Measurements from ENCODE around the gene RASSF7.
A peak's percentile ranks its signal among the peaks of the same experiment; 100 is the strongest.

Gene RASSF7

GRCh38 chr11:607020-607780 lies 46.4 kb downstream of the RASSF7 start:
- no peak for TF ChIP-seq SPI1 (IDR thresholded peaks at IDR 0.05; ENCODE audit: low read depth, low read length)
- TF ChIP-seq PAX5 (IDR thresholded peaks at IDR 0.05; ENCODE audit: insufficient read depth, low read length, severe bottlenecking), result no peak
- TF ChIP-seq POLR2A (IDR thresholded peaks at IDR 0.05; ENCODE audit: low read depth, low read length), result no peak
- no peak for TF ChIP-seq POU2F2 (IDR thresholded peaks at IDR 0.05; ENCODE audit: low read depth, low read length)
- no peak for TF ChIP-seq TAF1 (IDR thresholded peaks at IDR 0.05; ENCODE audit: low read depth, low read length)
- no peak for TF ChIP-seq POLR2AphosphoS5 (IDR thresholded peaks at IDR 0.05; ENCODE audit: low read depth, low read length)
- DNase-seq (ENCODE audit: insufficient read length, low spot score) (no peak), FAIRE-seq (no peak)

- no peak for FAIRE-seq
- DNase-seq (ENCODE audit: insufficient read length, low spot score), result no peak
- TF ChIP-seq POLR2A (IDR thresholded peaks at IDR 0.05; ENCODE audit: low read depth, low read length) (no peak), TAF1 (IDR thresholded peaks at IDR 0.05; ENCODE audit: low read depth, low read length) (no peak), POU2F2 (IDR thresholded peaks at IDR 0.05; ENCODE audit: low read depth, low read length) (no peak), POLR2AphosphoS5 (IDR thresholded peaks at IDR 0.05; ENCODE audit: low read depth, low read length) (no peak), PAX5 (IDR thresholded peaks at IDR 0.05; ENCODE audit: insufficient read depth, low read length, severe bottlenecking) (no peak), SPI1 (IDR thresholded peaks at IDR 0.05; ENCODE audit: low read depth, low read length) (no peak)
Measured at GRCh38 chr11:607971-608659, 47.3 kb downstream of the RASSF7 start.

DNA sequence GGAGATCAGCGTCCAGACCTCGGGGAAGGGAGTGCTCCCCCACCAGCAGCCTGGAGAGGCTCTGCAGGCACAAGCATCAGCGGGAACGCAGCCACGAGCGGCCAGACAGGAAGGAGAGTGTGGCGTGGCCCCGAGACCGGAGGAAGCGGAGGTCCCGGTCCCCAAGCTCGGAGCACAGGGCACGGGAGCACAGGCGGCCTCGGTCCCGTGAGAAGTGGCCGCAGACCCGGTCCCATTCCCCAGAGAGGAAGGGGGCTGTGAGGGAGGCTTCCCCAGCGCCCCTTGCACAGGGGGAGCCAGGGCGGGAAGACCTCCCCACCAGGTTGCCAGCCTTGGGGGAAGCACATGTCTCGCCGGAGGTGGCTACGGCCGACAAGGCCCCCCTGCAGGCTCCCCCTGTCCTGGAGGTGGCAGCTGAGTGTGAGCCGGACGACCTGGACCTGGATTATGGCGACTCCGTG lies 48.1 kb downstream of the RASSF7 start:
- DNase-seq (ENCODE audit: insufficient read length, low spot score) (no peak), FAIRE-seq (no peak)
- no peak for TF ChIP-seq SPI1 (IDR thresholded peaks at IDR 0.05; ENCODE audit: low read depth, low read length)
- TF ChIP-seq PAX5 (IDR thresholded peaks at IDR 0.05; ENCODE audit: insufficient read depth, low read length, severe bottlenecking), result no peak
- TF ChIP-seq POLR2A (IDR thresholded peaks at IDR 0.05; ENCODE audit: low read depth, low read length), result no peak
- TF ChIP-seq POU2F2 (IDR thresholded peaks at IDR 0.05; ENCODE audit: low read depth, low read length), result no peak
- TF ChIP-seq TAF1 (IDR thresholded peaks at IDR 0.05; ENCODE audit: low read depth, low read length), result no peak
- no peak for TF ChIP-seq POLR2AphosphoS5 (IDR thresholded peaks at IDR 0.05; ENCODE audit: low read depth, low read length)

DNA sequence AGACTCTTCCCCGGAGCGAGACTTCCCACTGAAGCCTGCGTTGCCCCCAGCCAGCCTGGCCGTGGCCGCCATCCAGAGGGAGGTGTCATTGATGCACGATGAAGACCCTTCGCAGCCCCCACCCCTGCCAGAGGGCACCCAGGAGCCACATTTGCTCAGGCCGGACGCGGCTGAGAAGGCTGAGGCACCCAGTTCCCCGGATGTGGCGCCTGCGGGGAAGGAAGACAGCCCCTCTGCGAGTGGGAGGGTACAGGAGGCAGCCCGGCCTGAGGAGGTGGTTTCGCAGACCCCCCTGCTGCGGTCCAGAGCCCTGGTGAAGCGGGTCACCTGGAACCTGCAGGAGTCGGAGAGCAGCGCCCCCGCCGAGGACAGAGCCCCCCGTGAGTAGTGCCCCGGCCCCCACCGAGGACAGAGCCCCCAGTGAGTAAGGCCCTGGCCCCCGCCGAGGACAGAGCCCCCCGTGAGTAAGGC lies 48.6 kb downstream of the RASSF7 start:
- no peak for TF ChIP-seq TAF1 (IDR thresholded peaks at IDR 0.05; ENCODE audit: low read depth, low read length)
- no peak for TF ChIP-seq POLR2AphosphoS5 (IDR thresholded peaks at IDR 0.05; ENCODE audit: low read depth, low read length)
- no peak for TF ChIP-seq POLR2A (IDR thresholded peaks at IDR 0.05; ENCODE audit: low read depth, low read length)
- TF ChIP-seq POU2F2 (IDR thresholded peaks at IDR 0.05; ENCODE audit: low read depth, low read length), result no peak
- TF ChIP-seq SPI1 (IDR thresholded peaks at IDR 0.05; ENCODE audit: low read depth, low read length), result no peak
- no peak for TF ChIP-seq PAX5 (IDR thresholded peaks at IDR 0.05; ENCODE audit: insufficient read depth, low read length, severe bottlenecking)
- FAIRE-seq (no peak), DNase-seq (ENCODE audit: insufficient read length, low spot score) (no peak)

GRCh38 chr11:610146-610801 lies 49.5 kb downstream of the RASSF7 start:
- FAIRE-seq (no peak), DNase-seq (ENCODE audit: insufficient read length, low spot score) (no peak)
- no peak for TF ChIP-seq POLR2AphosphoS5 (IDR thresholded peaks at IDR 0.05; ENCODE audit: low read depth, low read length)
- no peak for TF ChIP-seq TAF1 (IDR thresholded peaks at IDR 0.05; ENCODE audit: low read depth, low read length)

- DNase-seq (ENCODE audit: insufficient read length, low spot score), result no peak
- FAIRE-seq, result no peak
- TF ChIP-seq POLR2AphosphoS5 (IDR thresholded peaks at IDR 0.05; ENCODE audit: low read depth, low read length) (peak; percentile 71), POU2F2 (IDR thresholded peaks at IDR 0.05; ENCODE audit: low read depth, low read length) (no peak; the same call in none of the 2 replicates), POLR2A (IDR thresholded peaks at IDR 0.05; ENCODE audit: low read depth, low read length) (peak; percentile 69), PAX5 (IDR thresholded peaks at IDR 0.05; ENCODE audit: insufficient read depth, low read length, severe bottlenecking) (no peak), TAF1 (IDR thresholded peaks at IDR 0.05; ENCODE audit: low read depth, low read length) (no peak)
Measured at GRCh38 chr11:611001-611996, 50.5 kb downstream of the RASSF7 start.

- TF ChIP-seq PAX5 (IDR thresholded peaks at IDR 0.05; ENCODE audit: insufficient read depth, low read length, severe bottlenecking) (no peak), POLR2AphosphoS5 (IDR thresholded peaks at IDR 0.05; ENCODE audit: low read depth, low read length) (no peak), POU2F2 (IDR thresholded peaks at IDR 0.05; ENCODE audit: low read depth, low read length) (no peak), TAF1 (IDR thresholded peaks at IDR 0.05; ENCODE audit: low read depth, low read length) (no peak), SPI1 (IDR thresholded peaks at IDR 0.05; ENCODE audit: low read depth, low read length) (no peak), POLR2A (IDR thresholded peaks at IDR 0.05; ENCODE audit: low read depth, low read length) (no peak; the same call in none of the 2 replicates)
- FAIRE-seq (peak; percentile 58), DNase-seq (ENCODE audit: insufficient read length, low spot score) (no peak)
Measured at GRCh38 chr11:612201-612960, 51.6 kb downstream of the RASSF7 start.

DNA sequence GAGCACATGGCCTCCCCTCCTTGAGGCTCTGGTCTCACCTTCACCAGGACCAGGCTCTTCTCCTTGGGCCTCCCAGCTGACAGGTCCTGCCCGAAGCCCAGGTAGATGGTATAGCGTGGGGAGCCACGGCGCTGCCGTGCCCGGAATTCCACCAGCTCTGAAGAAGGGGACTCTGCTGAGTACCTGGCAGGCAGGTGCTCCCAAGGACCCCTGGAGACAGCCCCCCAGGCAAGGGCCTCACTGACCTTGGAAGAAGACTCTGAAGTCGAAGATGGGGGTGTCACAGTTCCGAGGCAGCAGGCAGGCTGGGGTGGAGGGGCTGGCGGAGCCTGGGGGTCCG lies 52.2 kb downstream of the RASSF7 start:
- DNase-seq (ENCODE audit: insufficient read length, low spot score) (no peak), FAIRE-seq (no peak)
- no peak for TF ChIP-seq TAF1 (IDR thresholded peaks at IDR 0.05; ENCODE audit: low read depth, low read length)
- TF ChIP-seq SPI1 (IDR thresholded peaks at IDR 0.05; ENCODE audit: low read depth, low read length), result no peak
- TF ChIP-seq POLR2AphosphoS5 (IDR thresholded peaks at IDR 0.05; ENCODE audit: low read depth, low read length), result peak; percentile 44; the same call in 1 of the 2 replicates

Measured in GM12891 (cell line).